Pancreas (tissue), 10 donors: ENCODE results near the gene POU2AF1. TPM values are rescaled to one million over a fixed set of nuclear protein-coding genes. Genes with fewer than 3 reads are reported as not detected.

Experiments used
- ATAC-seq, 4 donors: fragments of 200-7000 bp; cut with Tn5 transposase; one replicate each; pipeline versions ENCODE4 v1.8.0 to v1.9.1; 2020; ENCODE audit warnings: mild to moderate bottlenecking in 4 of 4, moderate library complexity in 4 of 4
- DNase-seq, 6 donors: peaks; one replicate each; pipeline ENCODE4 v3.0.0-alpha.2; 2020
- FAIRE-seq: peaks from 2 replicates; lab custom pipeline; 2012; peaks lifted over from hg19 to GRCh38; lab: Jason Lieb, UNC
- H3K27ac ChIP-seq, 4 donors: fragments of 200-600 bp; sonication (generic); 1 replicate in 3 of 4; 2 replicates in 1 of 4; pipeline versions ENCODE4 v1.5.0 to v1.8.0; 2020
- H3K27me3 ChIP-seq, 4 donors: fragments of 200-600 bp; one replicate each; pipeline ENCODE4 v1.8.0; 2021
- H3K36me3 ChIP-seq, 3 donors: fragments of 200-600 bp; sonication (generic) in 1 of 3; one replicate each; pipeline versions ENCODE4 v1.5.0 to v1.8.0; 2020 to 2021
- H3K4me1 ChIP-seq, 3 donors: fragments of 200-600 bp; one replicate each; pipeline ENCODE4 v1.8.0; 2021
- H3K4me3 ChIP-seq, 4 donors: fragments of 200-600 bp; sonication (generic) in 2 of 4; one replicate each; pipeline versions ENCODE4 v1.5.0 to v1.8.0; 2020 to 2021
- H3K9me3 ChIP-seq, 4 donors: fragments of 200-600 bp; one replicate each; pipeline ENCODE4 v1.8.0; 2021
- WGBS, 2 donors: extraction: QIAGEN DNeasy Blood & Tissue Kit; methylation state at CpG; one replicate each; pipeline ENCODE4 v1.1.7; 2013; 5-methylcytosine and 5-hydroxymethylcytosine counted together
- intact Hi-C, 3 donors: fragments of 100-400 bp; cut with DNase I; formaldehyde crosslinking; loops; one replicate each; pipeline versions ENCODE4 v1.11.1 to v1.14.2; 2022
- polyA plus RNA-seq, 2 donors: library from polyadenylated mRNA; stranded (reverse); fragments of 200-250 nt; gene quantifications; one replicate each; pipeline ENCODE4 v1.2.3, GENCODE V29; 2013
- total RNA-seq, 6 donors: library from RNA; stranded (reverse); fragmentation: NEBNext Ultra II Directional in 4 of 6; extraction: Animal tissue kit (Norgen Biotek cat#: 25700) in 4 of 6; gene quantifications; one replicate each; pipeline versions ENCODE4 v1.2.1 to v1.2.4, GENCODE V29; 2021 to 2023
- TF ChIP-seq, protein P1 (sequence below), 4 donors: fragments of 200-600 bp; sonication (generic) in 3 of 4; IDR thresholded peaks; one replicate each; pipeline versions ENCODE4 v1.5.0 to v1.8.0; 2021; ENCODE audit warnings: antibody characterized with exemption in 4 of 4
- donor health status: healthy with polysubstance abuse.
- donor health status: DM: no; HTN: no; CAD: no; lungs with moderate emphysema.
- donor health status: DM: no; HTN: no; CAD: no.
- donor health status: control.
- donor health status: control.
- donor health status: Bipolar disorder and iron deficiency.
- donor health status: DM: yes; HTN: yes; CAD: no.
- donor health status: DM: no; HTN: no; CAD: no.
- donor health status: DM: no; HTN: no; CAD: no.
- donor health status: DM: yes; HTN: yes; CAD: no.

Gene POU2AF1
- total and polyA plus RNA-seq, 8 donors = 0.08 to 2.2 (median 0.41) TPM

DNA sequence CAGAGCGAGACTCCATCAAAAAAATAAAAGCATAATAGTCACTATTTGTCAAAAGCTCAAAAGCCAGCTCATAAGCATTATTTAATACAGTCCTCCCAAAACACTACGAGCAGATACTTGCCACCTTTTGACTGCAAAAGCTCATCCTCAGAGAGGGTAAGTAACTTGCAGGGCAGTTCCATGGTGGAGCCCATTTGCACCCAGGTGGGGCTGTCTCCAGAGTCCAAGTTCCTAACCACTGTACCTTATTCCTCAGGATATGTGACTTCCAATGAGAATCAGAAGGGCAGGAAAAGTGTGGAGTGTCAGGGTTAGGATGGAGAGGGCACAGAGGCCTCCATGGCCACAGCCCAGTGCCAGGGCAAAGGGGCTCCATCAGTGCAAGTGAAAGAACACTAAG, 28.6 kb upstream of the POU2AF1 start:
- Histone ChIP-seq H3K27ac (no peak overlapping the region), H3K27me3 (no peaks in the 10 kb centered on the region), H3K4me3 (no peak overlapping the region), H3K9me3 (no peaks in the 10 kb centered on the region), H3K36me3 (no peaks in the 10 kb centered on the region), H3K4me1 (peaks cover 0 to 4% (median under 1%) of the 10 kb centered on the region in 3 donors)
- TF ChIP-seq, protein P1, sequence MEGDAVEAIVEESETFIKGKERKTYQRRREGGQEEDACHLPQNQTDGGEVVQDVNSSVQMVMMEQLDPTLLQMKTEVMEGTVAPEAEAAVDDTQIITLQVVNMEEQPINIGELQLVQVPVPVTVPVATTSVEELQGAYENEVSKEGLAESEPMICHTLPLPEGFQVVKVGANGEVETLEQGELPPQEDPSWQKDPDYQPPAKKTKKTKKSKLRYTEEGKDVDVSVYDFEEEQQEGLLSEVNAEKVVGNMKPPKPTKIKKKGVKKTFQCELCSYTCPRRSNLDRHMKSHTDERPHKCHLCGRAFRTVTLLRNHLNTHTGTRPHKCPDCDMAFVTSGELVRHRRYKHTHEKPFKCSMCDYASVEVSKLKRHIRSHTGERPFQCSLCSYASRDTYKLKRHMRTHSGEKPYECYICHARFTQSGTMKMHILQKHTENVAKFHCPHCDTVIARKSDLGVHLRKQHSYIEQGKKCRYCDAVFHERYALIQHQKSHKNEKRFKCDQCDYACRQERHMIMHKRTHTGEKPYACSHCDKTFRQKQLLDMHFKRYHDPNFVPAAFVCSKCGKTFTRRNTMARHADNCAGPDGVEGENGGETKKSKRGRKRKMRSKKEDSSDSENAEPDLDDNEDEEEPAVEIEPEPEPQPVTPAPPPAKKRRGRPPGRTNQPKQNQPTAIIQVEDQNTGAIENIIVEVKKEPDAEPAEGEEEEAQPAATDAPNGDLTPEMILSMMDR (IDR thresholded peaks at IDR 0.05) = no peak
- intact Hi-C loops = no loop called here
- DNase-seq = no peak
- 93 to 94% methylated on average over 2 of the region's 2 CpGs for WGBS, 2 donors
- no peak for ATAC-seq
- FAIRE-seq = no peak

- TF ChIP-seq, protein P1 (IDR thresholded peaks at IDR 0.05) = no peak
- intact Hi-C loops = no loop called here
- WGBS, 2 donors = 86 to 92% methylated on average over 1 of the region's 1 CpG
- ATAC-seq (no peak), FAIRE-seq (no peak), DNase-seq (no peak)
- Histone ChIP-seq H3K27me3 (no peaks in the 10 kb centered on the region), H3K4me3 (no peak overlapping the region), H3K27ac (no peak overlapping the region), H3K4me1 (peaks cover 0 to 9% (median 6%) of the 10 kb centered on the region in 3 donors), H3K36me3 (no peaks in the 10 kb centered on the region), H3K9me3 (no peaks in the 10 kb centered on the region)
These were observed 27.5 kb upstream of the POU2AF1 start for GRCh38 chr11:111406589-111406988.

- H3K9me3 ChIP-seq = no peaks in the 10 kb centered on the region
- peaks cover 0 to 9% (median 6%) of the 10 kb centered on the region in 3 donors for H3K4me1 ChIP-seq
- H3K4me3 ChIP-seq = no peak overlapping the region
- no peaks in the 10 kb centered on the region for H3K36me3 ChIP-seq
- FAIRE-seq (no peak), DNase-seq (no peak), ATAC-seq (no peak)
- H3K27ac ChIP-seq = no peak overlapping the region
- H3K27me3 ChIP-seq = no peaks in the 10 kb centered on the region
- TF ChIP-seq, protein P1 (IDR thresholded peaks at IDR 0.05) = no peak
- intact Hi-C loops = no loop called here
- 47 to 63% methylated on average over 2 of the region's 2 CpGs for WGBS, 2 donors
These were observed 27.0 kb upstream of the POU2AF1 start for GRCh38 chr11:111406091-111406490.

DNA sequence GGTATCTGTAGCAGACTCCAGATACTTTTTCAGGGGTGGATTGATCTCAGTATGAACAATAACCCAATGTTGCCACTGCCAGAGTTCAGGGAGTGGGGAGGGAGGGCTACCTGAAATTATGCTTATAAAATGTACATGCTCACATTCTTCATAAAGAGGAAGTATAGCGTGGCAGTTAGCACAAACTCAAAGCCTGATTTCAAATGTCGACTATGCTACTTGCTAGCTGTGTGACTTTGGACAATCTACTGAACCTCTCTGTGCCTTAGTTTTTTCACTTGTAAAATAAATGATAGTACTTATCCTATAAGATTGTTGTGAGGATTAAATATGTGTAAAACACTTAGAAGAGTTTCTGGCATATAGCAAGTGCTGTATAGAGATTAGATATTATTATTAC, 26.5 kb upstream of the POU2AF1 start:
- Histone ChIP-seq H3K36me3 (no peaks in the 10 kb centered on the region), H3K9me3 (no peaks in the 10 kb centered on the region), H3K27me3 (no peaks in the 10 kb centered on the region), H3K4me3 (no peak overlapping the region), H3K4me1 (peaks cover 0 to 9% (median 6%) of the 10 kb centered on the region in 3 donors), H3K27ac (no peak overlapping the region)
- WGBS, 2 donors = 92 to 94% methylated on average over 2 of the region's 2 CpGs
- FAIRE-seq (no peak), ATAC-seq (no peak), DNase-seq (no peak)
- TF ChIP-seq, protein P1 (IDR thresholded peaks at IDR 0.05) = no peak
- intact Hi-C loops = no loop called here

DNA sequence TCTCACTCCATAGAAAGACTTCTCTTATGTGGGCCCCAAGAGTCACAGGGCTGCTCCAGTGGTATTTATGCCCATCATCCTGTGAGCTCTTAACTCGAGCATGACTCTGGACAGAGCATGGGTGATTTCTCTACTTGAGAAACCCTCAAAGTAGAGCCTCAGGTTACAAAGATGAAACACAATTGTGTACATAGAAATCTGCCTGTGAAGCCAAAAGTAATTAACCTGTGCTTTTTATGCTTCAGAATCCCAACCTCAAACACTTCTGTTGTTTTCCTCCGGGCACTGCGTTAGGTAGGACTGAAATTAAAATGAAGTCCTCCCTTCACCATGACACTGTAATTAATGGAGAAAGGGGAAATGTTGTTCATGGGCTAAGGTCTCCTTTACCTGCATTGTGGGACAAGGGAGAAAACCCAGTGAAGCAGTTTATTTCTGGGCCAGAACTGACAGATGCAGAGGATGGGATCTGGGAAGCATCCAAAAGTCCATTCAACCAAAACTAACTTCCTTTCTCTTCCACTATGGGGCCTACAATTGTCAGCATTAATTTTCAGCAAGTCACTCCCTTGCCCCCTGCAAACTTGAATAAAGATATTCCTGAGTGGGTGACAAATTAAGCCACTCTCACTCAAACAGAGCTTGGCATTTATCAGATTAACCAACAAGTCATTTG, 24.1 kb upstream of the POU2AF1 start:
- TF ChIP-seq, protein P1 (IDR thresholded peaks at IDR 0.05) = no peak
- Histone ChIP-seq H3K36me3 (no peaks in the 10 kb centered on the region), H3K27me3 (no peaks in the 10 kb centered on the region), H3K27ac (no peak overlapping the region), H3K9me3 (no peaks in the 10 kb centered on the region), H3K4me3 (no peak overlapping the region), H3K4me1 (peaks cover 0 to 9% (median 6%) of the 10 kb centered on the region in 3 donors)
- intact Hi-C loops = no loop called here
- ATAC-seq (no peak), DNase-seq (no peak), FAIRE-seq (no peak)
- WGBS, 2 donors = 93 to 95% methylated on average over 3 of the region's 3 CpGs
